HG02943 (cell line): Measurements from ENCODE around the gene CACNA1C.

Source experiments
- ATAC-seq: cut with Tn5 transposase; IDR thresholded peaks from one replicate; pipeline ENCODE4 v1.9.1; 2021; ENCODE audit warnings: mild to moderate bottlenecking, low read depth, moderate library complexity; ENCODE audit not compliant: unreplicated experiment

The CACNA1C gene

DNA sequence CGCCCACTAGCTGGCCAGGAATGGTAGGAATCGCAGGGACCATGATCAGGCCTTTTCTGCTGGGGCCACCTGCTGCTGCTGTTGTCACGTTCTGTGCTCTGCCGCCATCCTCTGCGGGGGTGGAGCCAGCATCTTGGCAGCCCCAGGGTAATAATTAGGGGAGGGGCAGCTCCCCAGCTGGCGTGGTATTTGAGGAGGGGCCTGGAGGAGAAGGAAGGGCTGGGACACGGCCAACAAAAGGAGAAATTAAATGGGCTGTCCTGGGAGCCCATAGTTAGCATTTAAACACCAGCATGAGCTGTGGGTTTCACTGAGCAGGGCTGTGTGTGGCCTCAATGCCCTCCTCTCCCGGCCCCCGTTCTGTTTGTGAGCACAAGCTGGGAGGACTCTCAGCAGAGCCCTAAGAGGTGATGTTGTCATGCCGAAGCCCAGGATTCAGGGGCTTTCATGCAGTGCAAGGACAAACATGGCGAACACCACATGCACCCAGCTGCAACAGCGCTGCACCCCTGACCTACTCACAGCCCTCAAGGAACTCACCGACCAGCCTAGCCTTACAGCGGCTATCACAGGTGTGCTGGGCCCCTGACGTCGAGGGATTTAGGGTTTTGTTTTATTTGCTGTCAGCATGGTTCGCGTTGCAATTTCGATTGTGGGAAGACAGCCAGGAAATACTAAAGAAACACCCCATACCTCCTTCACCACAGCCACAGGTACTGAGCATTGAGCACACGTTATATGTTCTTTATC, 324.3 kb downstream of the CACNA1C start:
- ATAC-seq = no peak

DNA sequence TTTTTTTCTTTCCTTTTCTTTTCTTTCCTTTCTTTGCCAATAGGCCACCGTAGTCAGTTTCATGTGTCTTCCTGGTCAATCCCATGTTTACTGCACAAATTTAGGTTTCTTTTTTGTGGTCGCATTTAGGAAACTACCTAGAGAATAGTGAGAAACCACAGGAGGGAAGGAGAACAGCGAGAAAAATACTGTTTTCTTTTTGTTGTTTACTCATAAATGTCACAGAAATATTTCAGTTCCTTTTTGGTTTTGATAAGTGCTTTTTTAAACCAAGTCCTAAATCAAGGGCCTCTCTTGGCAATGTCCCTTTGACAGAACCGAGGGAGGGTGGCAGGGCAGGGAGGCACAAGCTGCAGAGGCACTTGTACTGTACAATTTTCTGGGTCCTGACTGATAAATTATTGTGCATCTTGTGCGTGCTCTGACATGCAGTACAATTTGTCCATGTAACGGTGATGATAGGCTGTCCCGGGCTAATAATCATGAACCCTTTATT, 326.1 kb downstream of the CACNA1C start:
- ATAC-seq = no peak

DNA sequence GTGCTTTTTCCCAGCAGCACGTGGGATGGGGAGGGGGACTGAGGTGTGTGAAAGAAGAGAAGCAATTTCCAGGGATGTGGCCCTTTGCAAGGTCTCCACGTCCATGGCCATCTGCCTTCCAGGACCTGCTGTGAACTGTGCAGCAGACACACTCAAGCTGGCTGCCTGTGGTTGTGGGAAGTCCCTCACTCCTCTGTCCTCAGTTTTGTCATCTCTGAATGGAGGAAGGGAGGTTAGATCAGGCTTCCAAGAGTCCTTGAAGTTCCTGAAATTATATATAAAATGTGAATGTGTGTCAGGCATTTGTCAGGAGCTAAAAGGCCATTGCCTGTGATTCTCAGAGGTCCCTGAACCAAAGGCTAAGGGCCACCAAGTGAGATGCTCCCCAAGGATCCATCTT, 328.2 kb downstream of the CACNA1C start:
- no peak for ATAC-seq

DNA sequence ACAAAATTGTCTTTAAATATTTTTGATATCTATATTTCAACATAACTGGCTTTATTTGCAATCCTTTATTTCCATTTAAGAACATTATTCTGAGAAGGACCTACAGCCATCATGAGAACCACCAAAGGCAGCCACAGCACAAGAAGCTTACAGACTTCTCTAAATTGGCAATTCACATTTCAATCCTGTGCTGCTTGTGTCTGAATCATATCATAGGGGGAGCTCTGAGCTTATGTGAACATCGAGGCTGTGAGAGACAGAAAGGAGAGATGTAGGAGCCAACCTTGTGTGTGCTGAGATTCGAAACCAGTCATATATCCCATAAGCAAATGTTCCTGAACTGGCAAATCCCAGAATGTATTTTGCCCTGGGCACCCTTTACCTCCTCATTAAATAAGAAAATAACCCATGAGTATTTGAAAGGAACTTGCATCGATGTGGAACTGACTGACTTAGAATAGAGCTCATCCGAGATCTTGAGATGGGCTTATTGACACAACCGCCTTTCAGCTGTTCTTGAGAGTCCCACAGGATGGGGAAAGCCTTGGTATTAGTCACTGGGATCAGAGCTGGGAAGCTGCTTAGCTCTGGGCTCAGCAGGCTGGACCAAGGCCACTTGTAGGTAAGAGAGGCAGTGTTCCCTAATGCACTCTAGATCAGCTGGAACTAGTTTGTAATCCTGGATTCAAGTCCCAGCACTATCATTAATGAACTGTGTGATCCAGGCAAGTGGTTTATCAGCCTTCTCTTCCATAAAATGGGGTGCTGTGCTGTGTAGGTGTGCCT, 329.8 kb downstream of the CACNA1C start:
- no peak for ATAC-seq

DNA sequence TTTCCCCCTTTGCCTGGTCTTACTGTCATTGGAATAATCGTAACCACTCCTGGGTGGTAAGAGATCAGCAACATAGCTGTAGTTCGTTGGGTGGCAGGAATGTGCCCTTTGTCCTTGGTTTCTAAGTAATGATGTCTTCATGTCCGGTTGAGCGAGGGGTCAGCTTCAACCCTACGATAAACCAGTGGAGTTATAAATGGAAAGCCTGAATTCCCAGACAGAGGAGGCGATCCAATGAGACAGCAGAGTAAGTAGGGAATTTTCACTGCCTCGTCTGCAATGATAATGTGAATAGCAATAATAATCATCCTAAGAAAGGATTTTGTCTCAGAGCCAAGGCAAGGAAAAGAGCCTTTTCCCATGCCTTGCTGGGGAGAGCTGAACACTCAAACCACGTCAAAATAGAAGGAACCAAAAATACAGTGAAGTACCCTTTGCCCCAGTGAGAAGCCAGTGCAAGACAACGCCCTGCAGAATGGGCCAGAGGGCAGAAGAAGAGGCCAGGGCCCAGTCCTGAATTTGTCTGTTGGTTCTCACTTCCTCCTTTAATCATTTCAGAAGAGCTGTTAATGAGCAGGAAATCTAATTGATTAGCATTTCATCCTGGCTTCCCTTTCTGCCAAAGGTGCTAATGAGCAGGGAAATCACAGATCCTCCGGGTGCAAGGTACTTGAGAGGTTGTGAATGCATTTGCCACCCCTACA, 330.7 kb downstream of the CACNA1C start:
- ATAC-seq = no peak

DNA sequence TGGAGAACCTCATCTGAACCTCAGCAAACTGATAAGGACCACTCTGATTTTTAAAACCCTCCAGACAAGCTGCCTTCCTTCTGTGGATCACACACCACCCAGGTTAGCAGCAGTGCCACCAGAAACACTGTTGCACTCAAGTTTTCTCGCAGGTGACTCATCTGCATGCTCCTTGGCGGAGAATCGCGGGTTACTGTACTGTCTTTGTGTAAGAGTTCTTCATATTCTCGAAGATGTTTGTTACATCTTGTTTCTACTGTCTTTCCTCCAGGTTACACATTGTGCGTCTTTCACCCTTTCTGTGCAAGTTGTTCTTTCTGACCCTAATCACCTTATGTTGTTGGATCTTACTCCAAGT, 331.2 kb downstream of the CACNA1C start:
- ATAC-seq = no peak

DNA sequence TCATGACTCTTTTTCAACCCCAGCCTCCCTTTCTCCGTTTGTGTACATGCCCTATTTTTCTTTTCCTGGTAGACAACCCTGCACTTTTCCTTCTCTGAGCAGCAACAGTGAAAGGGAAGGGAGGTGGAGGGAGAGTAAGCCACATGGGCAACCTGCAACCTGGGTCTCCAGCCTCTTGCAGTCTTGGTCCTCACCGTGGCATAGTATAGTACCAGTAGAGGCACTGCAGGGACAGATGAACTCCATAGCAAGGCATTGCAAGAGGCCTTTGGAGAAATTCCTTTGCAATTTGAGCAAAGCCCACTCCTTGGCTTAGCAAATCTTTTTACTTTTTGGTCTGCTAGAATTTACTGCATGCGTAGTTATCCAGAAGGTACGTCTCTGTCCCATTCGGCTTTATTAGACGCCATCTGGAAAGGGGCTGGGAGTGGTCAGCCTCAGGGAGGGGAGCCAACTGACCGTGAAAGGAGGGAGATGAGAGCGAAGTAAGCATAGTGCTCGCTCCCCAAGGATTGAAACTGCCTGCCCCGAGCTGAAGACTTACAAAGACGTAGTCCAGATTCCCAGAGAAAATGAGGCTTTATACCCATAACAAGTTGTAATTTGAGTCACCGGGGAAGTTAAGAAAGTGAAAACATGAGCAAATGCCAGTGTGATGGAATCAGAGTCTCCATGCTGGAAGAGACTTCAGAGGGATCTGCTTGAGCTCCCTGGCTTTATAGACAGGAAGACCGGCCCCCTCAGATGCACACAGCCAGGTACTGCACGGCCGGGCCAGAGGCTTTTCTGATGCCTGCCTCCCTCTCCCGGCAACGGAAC, 332.0 kb downstream of the CACNA1C start:
- ATAC-seq = no peak

DNA sequence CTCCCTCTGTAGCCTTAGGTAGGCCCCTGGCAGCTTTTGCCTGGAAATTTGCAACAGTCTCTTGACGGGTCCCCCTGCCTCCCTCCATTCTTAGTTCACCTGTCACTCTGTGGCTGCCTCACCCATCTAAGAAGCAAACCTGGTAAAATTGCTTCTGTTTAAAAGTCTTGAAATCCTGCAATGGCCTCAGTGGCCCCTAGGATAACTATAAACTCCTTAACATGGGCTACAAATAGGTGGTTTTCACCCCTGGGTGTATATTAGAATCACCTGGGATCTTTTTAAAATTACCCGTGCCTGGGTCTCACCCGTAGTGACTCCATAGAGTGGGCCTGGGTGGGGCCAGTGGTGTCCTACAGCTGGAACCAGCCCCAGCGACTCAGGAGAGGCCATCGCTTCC, 332.7 kb downstream of the CACNA1C start:
- no peak for ATAC-seq

DNA sequence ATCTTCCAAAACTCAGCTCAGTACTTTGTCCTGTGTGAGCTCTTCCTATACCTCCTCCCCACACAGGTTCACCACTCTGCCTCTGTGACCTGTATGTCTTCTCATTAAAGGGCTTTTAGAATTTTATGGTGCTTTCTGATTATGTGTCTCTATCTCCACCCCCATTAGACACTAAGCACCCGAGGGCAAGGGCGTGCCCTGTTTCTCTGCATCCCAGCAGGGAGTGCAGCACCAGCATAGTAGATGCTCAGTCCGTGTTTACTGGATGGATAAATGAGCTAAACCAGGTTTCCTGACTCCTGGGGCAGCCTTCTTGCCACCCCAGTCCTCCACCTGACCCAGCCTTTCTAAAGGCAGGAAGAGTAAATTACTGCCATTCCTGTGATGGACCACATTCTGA, 333.8 kb downstream of the CACNA1C start:
- ATAC-seq = no peak

DNA sequence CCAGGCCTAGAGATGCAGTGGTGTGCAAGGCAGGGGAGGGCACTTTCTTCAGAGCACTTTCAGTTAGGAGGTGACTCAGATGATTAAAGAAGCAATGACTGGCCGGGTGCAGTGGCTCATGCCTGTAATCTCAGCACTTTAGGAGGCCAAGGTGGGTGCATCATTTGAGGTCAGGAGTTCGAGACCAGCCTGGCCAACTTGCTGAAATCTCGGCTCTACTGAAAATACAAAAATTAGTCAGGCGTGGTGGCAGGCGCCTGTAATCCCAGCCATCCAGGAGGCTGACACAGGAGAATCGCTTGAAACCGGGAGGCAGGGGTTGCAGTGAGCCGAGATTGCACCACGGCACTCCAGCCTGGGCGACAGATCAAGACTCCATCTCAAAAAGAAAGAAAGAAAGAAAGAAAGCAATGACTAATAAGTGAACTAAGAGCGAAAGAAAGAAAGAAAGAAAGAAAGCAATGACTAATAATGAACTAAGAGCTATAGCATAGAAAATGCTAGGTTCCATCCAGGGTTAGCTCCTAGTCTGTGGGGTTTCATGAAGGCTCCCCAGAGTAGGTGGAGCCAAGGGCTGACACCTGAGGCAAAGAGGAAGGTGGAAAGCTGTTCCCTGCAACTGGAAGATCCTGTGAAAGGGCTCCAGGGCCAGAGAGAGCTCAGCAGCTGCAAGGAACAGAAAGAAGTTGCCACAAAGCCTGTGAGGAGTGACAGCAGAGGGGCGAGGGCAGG, 334.5 kb downstream of the CACNA1C start:
- ATAC-seq = no peak

DNA sequence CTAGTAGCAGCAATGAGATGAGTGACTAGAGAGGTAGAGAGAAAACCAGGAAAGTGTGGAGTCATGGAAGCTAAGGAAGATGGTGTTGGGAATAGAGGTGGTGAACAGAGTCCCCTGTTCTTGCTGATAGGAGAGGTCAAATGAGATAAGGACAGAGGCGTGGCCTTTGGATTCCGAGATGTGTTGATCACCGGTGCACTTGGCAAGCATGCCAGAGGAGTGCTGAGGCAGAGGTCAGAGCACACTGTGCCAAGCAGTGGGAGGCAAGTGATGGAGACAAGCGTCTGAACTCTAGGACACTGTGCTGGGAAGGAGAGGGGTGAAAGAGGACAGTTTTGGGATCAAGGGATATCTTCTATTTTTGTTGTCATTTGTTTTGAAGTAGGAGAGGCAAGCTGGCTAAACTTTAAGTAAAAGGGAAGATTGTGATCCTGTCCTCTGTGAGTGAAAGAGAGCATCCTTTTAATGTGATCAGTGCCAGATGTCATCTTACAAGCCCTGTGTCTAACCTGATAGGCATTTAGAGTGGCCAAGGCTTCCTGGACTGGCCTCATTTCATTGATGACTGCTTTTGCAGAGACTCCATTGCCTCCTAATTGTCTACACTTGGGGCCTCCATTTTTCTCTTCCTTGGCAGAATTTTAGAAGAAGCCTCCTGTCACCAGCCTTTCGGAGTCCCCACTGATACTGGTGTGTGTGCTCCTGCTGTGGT, 336.4 kb downstream of the CACNA1C start:
- no peak for ATAC-seq

DNA sequence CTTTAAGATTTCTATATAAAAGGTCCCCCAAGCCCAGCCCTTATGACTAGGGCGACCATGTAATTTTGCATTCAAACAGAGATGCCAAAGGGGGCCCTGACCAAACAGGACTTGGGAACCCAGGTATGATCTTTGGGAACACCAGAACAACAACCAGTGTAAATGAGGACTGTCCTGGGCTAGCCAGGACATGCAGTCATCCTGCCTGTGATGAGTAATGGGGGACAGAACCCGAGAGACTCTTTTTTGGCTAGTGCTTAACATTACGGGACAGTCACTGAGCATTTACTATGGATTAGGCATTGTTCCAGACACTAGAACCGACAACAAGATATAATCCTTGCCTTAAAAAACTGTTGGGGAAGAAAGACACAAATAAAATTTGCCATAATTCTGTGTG, 337.3 kb downstream of the CACNA1C start:
- no peak for ATAC-seq

DNA sequence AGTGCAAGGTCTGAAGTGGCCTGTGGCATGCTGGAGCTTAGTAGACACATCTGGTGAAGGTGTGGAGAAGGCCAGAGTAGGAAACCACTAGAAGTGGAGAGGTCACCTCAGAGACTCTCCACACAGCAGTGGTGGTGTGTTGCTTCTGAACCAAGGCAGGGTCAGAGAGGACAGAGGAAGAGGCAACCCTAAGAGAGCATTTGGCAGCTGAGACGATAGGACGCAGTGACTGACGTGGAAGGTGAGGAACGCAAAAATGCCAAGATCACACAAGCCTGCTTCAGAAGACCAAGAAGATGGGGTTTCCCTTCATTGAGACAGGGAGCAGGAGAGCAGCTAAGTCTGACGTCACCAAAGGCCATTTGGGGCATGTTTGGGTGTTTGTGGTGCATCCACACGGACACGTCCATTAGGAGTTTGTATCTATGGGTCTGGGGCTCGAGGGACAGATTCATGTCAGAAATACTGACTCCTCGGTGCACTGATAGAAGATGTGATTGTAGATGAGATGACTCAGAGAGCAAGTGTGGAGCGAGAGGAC, 338.1 kb downstream of the CACNA1C start:
- ATAC-seq = no peak

DNA sequence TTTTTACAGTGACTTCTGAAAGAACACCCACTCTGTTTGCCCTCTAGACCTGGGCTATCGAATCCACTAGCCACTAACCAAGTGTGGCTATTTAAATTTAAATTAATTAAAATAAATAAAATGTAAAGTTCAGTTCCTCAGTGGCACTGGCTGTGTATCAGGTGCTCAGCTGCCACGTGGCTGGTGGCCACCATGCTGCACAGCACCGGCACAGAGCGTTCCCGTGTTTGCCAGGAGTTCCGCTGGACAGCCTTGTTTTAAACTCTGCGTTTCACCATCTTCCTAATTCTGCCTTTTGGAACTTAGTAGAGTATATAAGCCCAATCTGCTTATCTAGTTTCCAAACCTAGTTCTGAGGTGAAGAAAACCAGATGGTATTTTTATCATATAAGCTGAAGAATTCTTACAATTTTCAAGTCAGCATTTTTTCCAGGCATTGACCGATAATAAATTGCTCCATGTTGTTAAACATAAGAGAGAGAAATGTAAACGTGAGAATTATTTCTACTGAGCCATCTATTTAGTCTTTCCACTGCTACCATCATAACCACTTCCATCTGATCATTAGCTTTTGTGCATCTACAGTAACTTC, 339.0 kb downstream of the CACNA1C start:
- no peak for ATAC-seq

DNA sequence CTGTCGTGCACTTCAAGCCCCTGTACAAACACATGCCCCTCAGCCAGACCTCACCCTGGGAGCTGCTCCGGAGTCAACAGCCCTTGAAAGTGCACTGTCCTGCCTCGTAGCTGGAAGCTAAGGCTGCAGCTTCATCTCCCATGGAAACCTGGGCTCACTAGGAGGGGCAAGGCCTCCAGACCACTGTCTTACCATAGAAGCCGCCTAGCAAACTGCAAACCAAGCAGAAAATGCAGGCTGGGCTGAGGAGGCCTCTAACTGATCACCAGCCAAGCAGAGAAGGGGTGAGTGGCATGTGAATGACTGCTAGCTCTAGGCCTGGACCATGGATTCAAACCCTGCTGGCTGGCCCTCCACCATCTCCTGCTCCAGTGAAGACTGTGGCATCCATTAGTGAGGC, 340.2 kb downstream of the CACNA1C start:
- ATAC-seq = no peak

DNA sequence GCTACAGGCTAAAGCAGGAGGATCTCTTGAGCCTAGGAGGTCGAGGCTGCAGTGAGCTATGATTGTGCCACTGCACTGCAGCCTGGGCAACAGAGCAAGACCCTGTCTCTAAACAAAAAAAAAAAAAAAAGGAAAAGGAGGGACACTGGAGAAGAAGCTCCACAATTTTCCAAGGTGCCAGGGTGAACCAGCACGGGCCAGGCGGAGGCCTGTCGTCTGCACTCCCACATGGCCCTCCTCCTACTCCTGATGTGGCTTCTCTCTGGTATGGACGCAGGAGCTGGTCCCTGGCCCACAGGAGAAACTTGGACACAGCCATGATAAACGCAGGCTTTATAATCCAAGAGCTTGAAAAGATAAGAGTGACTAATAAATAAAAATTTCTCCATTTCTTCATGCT, 341.2 kb downstream of the CACNA1C start:
- no peak for ATAC-seq

DNA sequence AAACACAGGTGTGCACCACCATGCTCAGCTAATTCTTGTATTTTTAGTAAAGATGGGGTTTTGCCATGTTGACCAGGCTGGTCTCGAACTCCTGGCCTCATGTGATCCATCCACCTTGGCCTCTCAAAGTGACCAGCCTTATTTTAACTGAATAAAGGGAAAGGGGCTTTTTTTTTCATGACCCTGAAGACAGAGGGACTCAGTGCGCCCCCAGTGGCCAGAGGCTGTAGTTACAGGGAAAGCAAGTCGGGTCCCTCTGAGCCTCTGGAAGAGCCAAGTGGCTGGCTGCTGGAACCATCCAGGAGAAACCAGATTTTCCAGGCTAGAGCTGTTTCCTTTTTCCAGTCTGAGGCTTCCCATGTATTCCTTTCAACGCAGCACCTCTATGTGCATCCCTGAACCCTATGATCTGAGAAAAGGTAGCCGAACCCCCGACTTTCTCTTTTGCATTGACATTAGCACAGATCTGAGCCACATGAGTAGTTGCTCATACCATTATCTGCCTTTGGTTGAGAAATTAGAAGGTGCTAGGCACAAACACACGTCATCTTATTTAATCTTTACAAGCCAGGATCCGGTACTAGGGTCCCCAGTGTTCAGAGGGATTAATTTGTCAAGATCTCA, 342.7 kb downstream of the CACNA1C start:
- no peak for ATAC-seq

DNA sequence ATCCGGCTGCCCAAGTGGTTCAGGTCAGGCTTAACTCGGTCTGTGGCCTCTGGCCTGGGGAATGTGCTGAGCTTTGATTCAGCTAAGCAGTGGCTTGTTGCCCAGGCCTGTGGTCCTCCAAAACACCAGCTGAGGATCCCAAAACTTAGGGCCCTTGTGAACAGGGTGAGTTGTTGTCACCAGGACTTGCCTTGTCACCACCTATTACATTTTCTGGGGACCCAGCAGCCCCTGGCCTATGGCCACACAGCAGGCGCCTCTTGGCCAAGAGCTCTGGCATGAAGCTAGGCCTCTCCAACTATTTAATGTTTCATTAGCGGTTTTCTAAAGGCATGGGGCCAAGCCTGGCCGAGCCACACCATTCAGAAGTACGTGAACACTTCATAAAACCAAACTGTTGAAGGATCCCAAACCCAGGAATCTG, 343.7 kb downstream of the CACNA1C start:
- no peak for ATAC-seq
